NCI-H226 (cell line): Measurements from ENCODE around the gene ANKRD27.
"Not testable (repeated sequence)": the region's sequence is repeated elsewhere in the genome, so short reads cannot be mapped to it uniquely, and the experiment has no call there.

ENCODE experiments used
- DNase-seq: peaks from one replicate; pipeline ENCODE4 v3.0.0-alpha.2; 2015

The ANKRD27 gene

GRCh38 chr19:32598022-32598421 is 77.0 kb downstream of the ANKRD27 start:
- DNase-seq = no peak

- DNase-seq = no peak
Measured at GRCh38 chr19:32595491-32595890, 79.5 kb downstream of the ANKRD27 start.

GRCh38 chr19:32594021-32594420 is 81.0 kb downstream of the ANKRD27 start:
- no peak for DNase-seq

GRCh38 chr19:32587747-32588504 is 87.1 kb downstream of the ANKRD27 start:
- not testable (repeated sequence) for DNase-seq

GRCh38 chr19:32581705-32582179 is 93.2 kb downstream of the ANKRD27 start:
- peak; percentile 37 for DNase-seq

- peak; percentile 91 for DNase-seq
Measured at GRCh38 chr19:32580901-32581704, 93.9 kb downstream of the ANKRD27 start, which contains the start of gene PDCD5. Gene PDCD5 (plus strand): TSS chr19:32581190. CDS start chr19:32581262, 72 bp downstream.

GRCh38 chr19:32580353-32580900 is 94.6 kb downstream of the ANKRD27 start:
- no peak for DNase-seq

- DNase-seq = no peak
Measured at GRCh38 chr19:32576790-32577189, 98.2 kb downstream of the ANKRD27 start.

GRCh38 chr19:32573492-32573794 is 101.5 kb downstream of the ANKRD27 start:
- DNase-seq = no peak

GRCh38 chr19:32572700-32573491 is 102.1 kb downstream of the ANKRD27 start:
- not testable (repeated sequence) for DNase-seq

- DNase-seq = not testable (repeated sequence)
Measured at GRCh38 chr19:32571471-32572075, 103.4 kb downstream of the ANKRD27 start.

GRCh38 chr19:32570081-32570785 is 104.7 kb downstream of the ANKRD27 start:
- DNase-seq = peak; percentile 11

- no peak for DNase-seq
Measured at GRCh38 chr19:32567486-32567885, 107.5 kb downstream of the ANKRD27 start.

GRCh38 chr19:32566246-32566830 is 108.6 kb downstream of the ANKRD27 start:
- DNase-seq = peak; percentile 29

GRCh38 chr19:32563761-32564160 is 111.2 kb downstream of the ANKRD27 start:
- DNase-seq = no peak

- DNase-seq = peak; percentile 47
Measured at GRCh38 chr19:32558607-32559228, 116.3 kb downstream of the ANKRD27 start.

- no peak for DNase-seq
Measured at GRCh38 chr19:32555786-32556185, 119.2 kb downstream of the ANKRD27 start.

GRCh38 chr19:32550666-32551065 is 124.3 kb downstream of the ANKRD27 start:
- DNase-seq = no peak
